ENCODE data around the gene ELOVL2.
"Not testable (repeated sequence)": the region's sequence is repeated elsewhere in the genome, so short reads cannot be mapped to it uniquely, and the experiment has no call there.

ELOVL2 gene

DNA sequence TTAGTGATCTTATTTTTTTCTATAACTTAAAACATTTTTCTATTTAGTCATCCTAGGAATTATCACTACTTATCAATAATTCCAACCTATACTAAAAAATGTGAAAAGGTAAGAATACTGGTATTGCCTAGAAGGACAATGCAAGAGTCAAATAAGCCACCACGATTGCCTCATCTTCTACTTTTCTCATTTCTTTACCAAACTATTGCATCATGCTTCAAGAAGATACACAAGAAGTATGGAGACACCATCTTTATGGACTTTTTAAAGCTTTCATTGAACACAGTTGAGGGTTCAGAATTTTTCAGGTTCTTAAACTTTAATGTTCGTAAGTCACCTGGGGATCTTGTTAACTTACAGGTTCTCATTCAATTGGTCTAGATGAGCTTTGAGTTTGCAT lies 25.9 kb downstream of the ELOVL2 start:
- DNase-seq, result no peak

GRCh38 chr6:11017090-11017489 lies 27.0 kb downstream of the ELOVL2 start:
- no peak for DNase-seq

DNA sequence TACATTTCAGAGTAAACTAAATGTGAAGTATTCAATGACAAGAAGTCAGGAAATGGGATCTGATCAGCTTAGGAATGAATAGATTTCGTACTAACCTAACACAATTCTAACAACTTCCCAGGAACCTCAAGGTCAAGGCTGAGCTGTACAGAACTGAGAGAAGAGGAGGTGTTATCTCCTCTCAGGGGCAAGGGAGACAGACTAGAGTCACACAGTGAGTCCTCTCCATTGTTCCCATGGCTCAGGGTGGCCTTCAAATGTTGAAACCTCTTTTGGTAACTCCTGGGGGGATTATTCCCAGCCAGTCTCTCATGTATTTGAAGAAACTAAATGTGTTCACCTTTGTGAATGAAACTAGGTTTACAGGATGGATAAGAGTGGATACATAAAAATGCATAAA lies 27.7 kb downstream of the ELOVL2 start:
- DNase-seq, result no peak

- DNase-seq, result no peak
Measured at GRCh38 chr6:11015102-11015501, 29.0 kb downstream of the ELOVL2 start.

DNA sequence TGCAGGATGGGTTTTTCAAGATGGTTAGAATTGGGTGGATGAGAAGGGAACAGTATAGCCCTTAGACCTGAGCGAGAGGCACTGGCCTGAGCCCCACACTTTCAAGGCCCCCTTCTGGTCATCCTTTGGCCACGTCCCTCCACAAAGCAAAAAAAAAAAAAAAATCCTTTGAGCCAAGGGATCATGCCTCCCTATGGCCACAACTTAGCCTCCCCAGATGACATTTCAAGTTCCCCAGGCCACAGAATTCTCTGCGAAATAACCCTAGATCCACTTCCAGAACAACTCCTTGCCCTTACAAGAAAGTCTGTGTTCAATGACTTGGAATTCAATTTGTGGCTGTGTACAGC lies 30.4 kb downstream of the ELOVL2 start:
- DNase-seq, result no peak

- DNase-seq, result no peak
Measured at GRCh38 chr6:11012976-11013720, 31.0 kb downstream of the ELOVL2 start.

DNA sequence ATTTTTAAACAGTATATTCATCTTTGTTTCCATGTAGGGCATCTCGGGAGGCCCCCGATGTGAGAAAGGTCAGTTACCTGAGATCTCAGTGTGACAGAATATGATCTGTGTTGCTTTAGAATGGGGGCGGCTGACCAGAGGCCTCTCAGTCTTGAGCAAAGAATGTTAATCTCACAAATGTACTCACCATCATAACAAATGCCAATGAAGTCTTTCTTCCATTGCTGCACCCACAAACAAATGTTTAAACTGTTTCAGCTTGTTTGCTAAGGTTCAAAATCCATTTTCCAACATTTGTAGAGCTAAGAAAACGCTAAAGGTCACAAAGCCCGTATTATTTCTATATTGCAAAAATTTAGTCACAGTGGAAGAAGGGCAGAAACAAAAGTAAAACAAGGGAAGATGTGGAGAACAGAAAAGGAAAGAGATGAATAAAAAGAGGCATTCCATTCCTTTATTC lies 31.8 kb downstream of the ELOVL2 start:
- DNase-seq, result no peak

- no peak for DNase-seq
Measured at GRCh38 chr6:11011787-11012234, 32.3 kb downstream of the ELOVL2 start.

- DNase-seq, result no peak
Measured at GRCh38 chr6:11009353-11009752, 34.8 kb downstream of the ELOVL2 start.

DNA sequence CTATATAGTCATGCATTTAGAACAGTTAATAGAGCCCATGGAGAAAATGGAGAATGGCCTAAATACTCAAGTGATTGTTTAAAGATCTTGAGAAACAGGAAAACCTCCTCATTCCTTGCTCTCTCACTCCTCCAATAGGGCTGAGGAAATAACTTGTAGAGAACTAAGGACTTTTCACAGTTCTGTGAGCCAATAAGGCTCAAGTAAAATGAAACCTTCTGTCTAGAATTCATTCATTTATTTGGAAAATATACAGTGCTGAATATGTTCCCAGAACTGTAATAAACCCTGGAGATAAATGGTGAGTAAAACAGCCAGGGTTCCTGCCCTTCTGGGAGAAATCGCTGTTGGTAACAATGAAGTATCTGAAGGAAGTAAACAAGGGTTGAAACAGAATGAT lies 35.3 kb downstream of the ELOVL2 start:
- no peak for DNase-seq

DNA sequence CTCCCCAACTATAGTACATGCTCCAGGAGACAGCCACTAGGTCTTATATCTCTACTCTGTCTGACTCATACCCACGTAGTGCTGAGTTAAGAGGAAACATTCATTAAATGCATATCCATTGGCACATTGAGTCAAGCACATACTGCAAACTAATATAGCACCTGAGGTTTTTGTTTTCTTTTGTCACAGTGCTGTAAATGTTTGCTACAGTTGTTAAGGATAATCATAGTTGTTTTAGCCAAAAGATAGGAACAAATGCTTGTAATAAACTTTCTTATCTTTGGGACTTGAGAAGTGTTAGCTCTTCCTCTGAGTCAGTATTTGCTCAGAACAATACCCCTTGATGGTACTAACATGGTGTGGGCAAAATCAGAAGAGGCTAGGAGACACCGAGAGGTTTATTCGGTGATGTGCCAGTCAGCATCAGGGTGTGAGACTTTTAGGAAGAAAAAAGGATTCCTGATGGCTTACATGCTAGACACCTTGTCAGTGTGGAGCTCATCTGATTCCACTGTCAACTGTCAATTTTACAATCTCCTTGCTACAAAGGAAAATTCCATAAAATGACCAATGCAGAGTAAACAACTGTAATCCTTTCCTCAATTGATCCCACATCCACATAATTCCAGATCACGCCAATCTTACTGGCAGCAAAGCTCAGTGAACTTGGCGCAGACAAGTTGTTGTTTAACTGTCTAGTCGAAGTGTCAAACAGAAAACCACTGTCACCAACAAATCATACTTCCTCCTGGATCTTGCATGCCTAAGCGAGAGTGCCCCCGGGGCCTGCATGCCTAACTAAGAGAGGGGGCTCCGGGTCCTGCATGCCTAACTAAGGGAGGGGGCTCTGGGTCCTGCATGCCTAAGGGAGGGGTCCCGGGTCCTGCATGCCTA lies 36.1 kb downstream of the ELOVL2 start:
- no peak for DNase-seq

GRCh38 chr6:11006061-11006460 lies 38.0 kb downstream of the ELOVL2 start:
- DNase-seq, result no peak

GRCh38 chr6:11003297-11003696 lies 40.8 kb downstream of the ELOVL2 start:
- DNase-seq, result not testable (repeated sequence)

- DNase-seq, result no peak
Measured at GRCh38 chr6:11002176-11002575, 41.9 kb downstream of the ELOVL2 start.

- DNase-seq, result no peak
Measured at GRCh38 chr6:10999994-11000393, 44.1 kb downstream of the ELOVL2 start.

DNA sequence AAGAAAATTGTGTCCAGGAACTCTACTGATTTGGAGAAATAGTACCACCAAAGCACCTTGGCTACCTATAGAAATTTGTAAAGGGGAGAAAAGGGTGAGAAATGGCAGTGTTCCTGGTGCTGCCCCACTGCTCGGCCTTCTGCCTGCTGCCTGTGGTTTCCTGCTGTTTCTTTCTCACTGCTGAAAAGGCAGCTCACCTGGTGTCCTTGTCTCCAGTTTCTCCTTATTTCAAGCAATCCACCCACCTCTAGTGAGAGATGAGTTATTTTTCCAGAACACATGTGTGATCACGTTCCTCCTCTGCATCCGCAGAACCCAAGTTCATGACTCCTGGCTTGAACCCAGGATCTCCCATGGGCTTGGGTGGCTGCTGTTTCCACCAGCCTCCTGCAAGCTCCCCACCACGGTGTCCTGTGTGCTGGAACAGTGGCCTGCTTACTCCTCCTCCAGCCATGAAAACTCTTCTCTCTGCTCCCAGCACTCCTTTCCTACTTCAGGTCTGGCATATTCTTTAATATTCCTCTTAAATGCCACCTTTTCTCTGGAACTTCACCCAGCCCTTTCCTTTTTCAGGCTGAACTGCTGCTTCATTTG lies 48.9 kb downstream of the ELOVL2 start:
- no peak for DNase-seq

DNA sequence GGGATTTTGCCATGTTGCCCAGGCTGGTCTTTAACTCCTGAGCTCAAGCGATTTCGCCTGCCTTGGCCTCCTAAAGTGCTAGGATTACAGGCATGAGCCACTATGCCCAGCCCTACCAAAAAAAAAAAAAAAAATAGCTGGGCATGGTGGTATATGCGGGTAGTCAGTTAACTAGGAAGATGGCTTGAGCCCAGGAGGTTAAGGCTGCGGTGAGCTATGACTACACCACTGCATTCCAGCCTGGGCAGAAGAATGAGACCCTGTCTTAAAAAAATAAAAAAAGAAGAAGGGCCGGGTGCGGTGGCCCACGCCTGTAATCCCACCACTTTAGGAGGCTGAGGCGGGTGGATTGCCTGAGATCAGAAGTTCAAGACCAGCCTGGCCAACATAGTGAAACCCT lies 50.2 kb downstream of the ELOVL2 start:
- no peak for DNase-seq

DNA sequence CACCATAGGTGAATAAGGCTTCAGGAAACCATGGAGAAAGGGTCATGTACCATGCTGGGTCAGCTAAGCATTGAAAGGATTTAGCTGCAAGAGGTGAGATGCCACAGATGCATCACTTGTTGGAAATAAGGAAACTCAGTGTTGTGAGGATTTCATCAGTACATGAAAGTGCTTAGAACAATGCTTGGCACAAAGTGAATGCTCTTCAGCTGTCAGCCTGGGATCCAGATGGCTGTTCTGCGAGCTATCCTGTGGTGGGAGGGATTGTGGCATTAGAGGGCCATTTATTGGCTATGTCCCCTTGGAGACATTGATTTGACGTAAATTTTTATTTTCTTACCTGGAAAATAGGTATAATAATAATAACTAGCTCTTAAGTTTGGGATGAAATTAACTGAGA lies 53.0 kb downstream of the ELOVL2 start:
- DNase-seq, result no peak

DNA sequence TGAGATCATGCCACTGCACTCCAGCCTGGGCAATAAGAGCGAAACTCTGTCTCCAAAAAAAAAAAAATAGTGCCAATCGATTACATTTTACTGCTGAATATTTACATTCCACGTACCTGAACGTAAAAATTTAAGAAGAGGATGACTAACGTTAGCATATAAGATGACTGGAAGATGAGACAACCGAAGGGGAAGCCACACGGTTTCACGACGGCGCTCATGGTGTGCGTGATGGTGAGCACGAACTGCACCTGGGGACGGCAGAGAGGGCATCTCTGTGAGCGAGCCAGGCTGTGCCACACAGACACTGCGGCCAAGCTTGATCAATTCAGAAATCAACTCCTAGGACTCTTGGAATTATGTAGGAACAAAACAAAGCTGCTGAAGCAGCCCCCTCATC lies 54.5 kb downstream of the ELOVL2 start:
- DNase-seq, result no peak

DNA sequence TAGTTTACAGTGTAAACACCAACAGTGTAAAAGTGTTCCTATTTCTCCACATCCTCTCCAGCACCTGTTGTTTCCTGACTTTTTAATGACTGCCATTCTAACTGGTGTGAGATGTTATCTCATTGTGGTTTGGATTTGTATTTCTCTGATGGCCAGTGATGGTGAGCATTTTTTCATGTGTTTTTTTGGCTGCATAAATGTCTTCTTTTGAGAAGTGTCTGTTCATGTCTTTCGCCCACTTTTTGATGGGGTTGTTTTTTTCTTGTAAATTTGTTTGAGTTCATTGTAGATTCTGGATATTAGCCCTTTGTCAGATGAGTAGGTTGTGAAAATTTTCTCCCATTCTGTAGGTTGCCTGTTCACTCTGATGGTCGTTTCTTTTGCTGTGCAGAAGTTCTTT lies 59.1 kb downstream of the ELOVL2 start:
- DNase-seq, result not testable (repeated sequence)

DNA sequence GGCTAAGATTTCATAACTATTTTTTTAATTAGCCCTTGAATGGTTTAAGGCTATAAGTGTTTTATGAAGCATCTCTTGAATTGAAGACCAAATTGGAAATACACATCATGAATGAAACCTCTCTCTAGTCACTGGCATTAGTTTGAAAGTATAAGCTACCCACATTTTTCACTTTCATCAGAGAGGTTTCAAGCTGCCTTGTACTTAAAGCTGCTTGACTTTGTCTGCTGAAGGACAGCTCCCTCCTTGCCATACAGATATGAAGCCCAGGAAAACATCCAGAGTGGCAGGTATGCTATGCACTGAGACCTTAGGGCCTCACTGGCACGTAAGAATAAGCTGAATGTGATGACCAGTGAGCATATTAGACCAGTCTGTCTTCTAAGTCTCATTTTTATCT lies 62.7 kb downstream of the ELOVL2 start:
- no peak for DNase-seq

DNA sequence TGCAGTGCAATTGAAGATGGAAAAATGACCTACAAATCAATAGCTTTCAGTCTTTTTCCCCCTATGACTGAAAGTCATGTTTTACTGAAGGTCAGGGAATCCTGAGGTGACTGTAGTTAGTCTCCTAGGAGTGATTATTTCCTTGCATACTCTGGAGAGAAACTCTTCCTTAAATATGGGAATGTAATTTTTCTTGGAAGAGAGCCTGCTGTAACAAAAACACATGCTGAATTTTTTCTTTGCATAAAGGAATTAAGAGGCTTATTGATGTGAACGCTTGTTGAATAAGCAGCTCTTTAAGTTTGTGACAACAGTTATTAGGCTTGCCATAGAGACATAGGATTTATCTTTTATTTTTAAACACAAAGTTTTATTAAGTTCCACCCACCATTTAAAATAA lies 64.5 kb downstream of the ELOVL2 start:
- no peak for DNase-seq

GRCh38 chr6:10977231-10977968 lies 66.7 kb downstream of the ELOVL2 start:
- no peak for DNase-seq
